GM06990 (cell line): ENCODE data around the gene WWC2.

Experiments
- DNase-seq: peaks from one replicate; pipeline ENCODE4 v3.0.0-alpha.2; 2011; ENCODE audit not compliant: insufficient read length; ENCODE audit errors: extremely low read depth
- H3K27me3 ChIP-seq: replicated peaks from 2 replicates; pipeline ENCODE4 v1.6.0; 2011; ENCODE audit warnings: low read length; ENCODE audit not compliant: control insufficient read depth, insufficient read depth
- H3K36me3 ChIP-seq: 2 replicates; pipeline ENCODE4 v1.5.1; 2011; ENCODE audit warnings: low read length; ENCODE audit not compliant: control insufficient read depth, insufficient read depth
- H3K4me3 ChIP-seq: replicated peaks from 2 replicates; pipeline ENCODE4 v1.5.1; 2011; ENCODE audit warnings: low read depth, mild to moderate bottlenecking, control low read depth, low read length
- CTCF ChIP-seq: IDR thresholded peaks from 2 replicates; pipeline ENCODE4 v1.5.1; 2011; ENCODE audit warnings: low read length, control low read depth, mild to moderate bottlenecking, inconsistent platforms; ENCODE audit not compliant: insufficient read depth, poor library complexity, severe bottlenecking

Gene WWC2

GRCh38 chr4:183129125-183129524, 30.1 kb downstream of the WWC2 start:
- DNase-seq = no peak
- H3K36me3 ChIP-seq = no peaks in the 10 kb centered on the region
- no peak for TF ChIP-seq CTCF

GRCh38 chr4:183129675-183130074, 30.6 kb downstream of the WWC2 start:
- H3K36me3 ChIP-seq = no peaks in the 10 kb centered on the region
- no peak for TF ChIP-seq CTCF
- DNase-seq = no peak
- H3K4me3 ChIP-seq = no peak overlapping the region
- no peaks in the 10 kb centered on the region for H3K27me3 ChIP-seq

More at GRCh38 chr4:183129125-183129524, 30.1 kb downstream of the WWC2 start:
- Histone ChIP-seq H3K27me3 (no peaks in the 10 kb centered on the region), H3K4me3 (no peak overlapping the region)

- no peaks in the 10 kb centered on the region for H3K27me3 ChIP-seq
- no peak overlapping the region for H3K4me3 ChIP-seq
- DNase-seq = no peak
- H3K36me3 ChIP-seq = no peaks in the 10 kb centered on the region
- no peak for TF ChIP-seq CTCF
These were observed 31.5 kb downstream of the WWC2 start for GRCh38 chr4:183130328-183131155.

GRCh38 chr4:183132081-183132480, 33.0 kb downstream of the WWC2 start:
- Histone ChIP-seq H3K27me3 (no peaks in the 10 kb centered on the region), H3K36me3 (no peaks in the 10 kb centered on the region), H3K4me3 (no peak overlapping the region)
- no peak for TF ChIP-seq CTCF
- DNase-seq = no peak

- Histone ChIP-seq H3K27me3 (no peaks in the 10 kb centered on the region), H3K4me3 (no peak overlapping the region), H3K36me3 (no peaks in the 10 kb centered on the region)
- TF ChIP-seq CTCF = no peak
- DNase-seq = no peak
These were observed 33.8 kb downstream of the WWC2 start for GRCh38 chr4:183132865-183133264.
